Uterus (tissue), 2 donors: ENCODE results near the gene RPL27A.

Experiments
- POLR2A ChIP-seq, 2 donors: fragments of 450-650 bp; IDR thresholded peaks; one replicate each; pipeline ENCODE4 v1.6.1; 2016; ENCODE audit warnings: antibody characterized with exemption in 2 of 2, mild to moderate bottlenecking in 1 of 2, moderate library complexity in 1 of 2
- TF ChIP-seq, protein P1 (sequence below), 4 experiments: fragments of 200-600 bp in 2 of 4; fragments of 450-650 bp in 2 of 4; sonication (generic) in 2 of 4; IDR thresholded peaks; one replicate each; pipeline ENCODE4 v1.5.1; 2016 to 2019; ENCODE audit warnings: antibody characterized with exemption in 4 of 4, mild to moderate bottlenecking in 2 of 4, moderate library complexity in 1 of 4

- TF ChIP-seq, protein P1, sequence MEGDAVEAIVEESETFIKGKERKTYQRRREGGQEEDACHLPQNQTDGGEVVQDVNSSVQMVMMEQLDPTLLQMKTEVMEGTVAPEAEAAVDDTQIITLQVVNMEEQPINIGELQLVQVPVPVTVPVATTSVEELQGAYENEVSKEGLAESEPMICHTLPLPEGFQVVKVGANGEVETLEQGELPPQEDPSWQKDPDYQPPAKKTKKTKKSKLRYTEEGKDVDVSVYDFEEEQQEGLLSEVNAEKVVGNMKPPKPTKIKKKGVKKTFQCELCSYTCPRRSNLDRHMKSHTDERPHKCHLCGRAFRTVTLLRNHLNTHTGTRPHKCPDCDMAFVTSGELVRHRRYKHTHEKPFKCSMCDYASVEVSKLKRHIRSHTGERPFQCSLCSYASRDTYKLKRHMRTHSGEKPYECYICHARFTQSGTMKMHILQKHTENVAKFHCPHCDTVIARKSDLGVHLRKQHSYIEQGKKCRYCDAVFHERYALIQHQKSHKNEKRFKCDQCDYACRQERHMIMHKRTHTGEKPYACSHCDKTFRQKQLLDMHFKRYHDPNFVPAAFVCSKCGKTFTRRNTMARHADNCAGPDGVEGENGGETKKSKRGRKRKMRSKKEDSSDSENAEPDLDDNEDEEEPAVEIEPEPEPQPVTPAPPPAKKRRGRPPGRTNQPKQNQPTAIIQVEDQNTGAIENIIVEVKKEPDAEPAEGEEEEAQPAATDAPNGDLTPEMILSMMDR (IDR thresholded peaks at IDR 0.05), result no peak
- no peak for TF ChIP-seq POLR2A (IDR thresholded peaks at IDR 0.05)
These were observed 7.2 kb downstream of the RPL27A start for GRCh38 chr11:8689726-8690255.
